HK-2 (cell line): ENCODE measurements around the gene SULF2.

Source experiments
- DNase-seq: peaks from one replicate; pipeline ENCODE4 v3.0.0-alpha.2; 2018; ENCODE audit not compliant: unreplicated experiment

Gene SULF2

GRCh38 chr20:47669152-47669425 lies 116.2 kb downstream of the SULF2 start:
- DNase-seq: no peak

GRCh38 chr20:47668313-47669151 lies 116.7 kb downstream of the SULF2 start:
- DNase-seq: no peak

- no peak for DNase-seq
Measured at GRCh38 chr20:47667531-47668312, 117.6 kb downstream of the SULF2 start.

- DNase-seq: no peak
Measured at GRCh38 chr20:47667086-47667485, 118.2 kb downstream of the SULF2 start.

GRCh38 chr20:47666304-47666703 lies 119.0 kb downstream of the SULF2 start:
- no peak for DNase-seq

GRCh38 chr20:47665221-47665991 lies 119.9 kb downstream of the SULF2 start:
- DNase-seq: no peak

- DNase-seq: no peak
Measured at GRCh38 chr20:47664744-47665143, 120.5 kb downstream of the SULF2 start.

- DNase-seq: no peak
Measured at GRCh38 chr20:47664068-47664437, 121.2 kb downstream of the SULF2 start.

- peak; percentile 94 for DNase-seq
Measured at GRCh38 chr20:47663354-47664067, 121.8 kb downstream of the SULF2 start.

GRCh38 chr20:47662483-47663353 lies 122.6 kb downstream of the SULF2 start:
- no peak for DNase-seq

GRCh38 chr20:47661714-47662113 lies 123.6 kb downstream of the SULF2 start:
- no peak for DNase-seq

GRCh38 chr20:47660983-47661700 lies 124.1 kb downstream of the SULF2 start:
- no peak for DNase-seq

- no peak for DNase-seq
Measured at GRCh38 chr20:47660602-47660905, 124.7 kb downstream of the SULF2 start.

GRCh38 chr20:47659904-47660601 lies 125.2 kb downstream of the SULF2 start:
- no peak for DNase-seq

- DNase-seq: no peak
Measured at GRCh38 chr20:47656318-47656717, 129.0 kb downstream of the SULF2 start.

GRCh38 chr20:47655635-47656034 lies 129.6 kb downstream of the SULF2 start:
- DNase-seq: no peak

GRCh38 chr20:47654370-47654769 lies 130.9 kb downstream of the SULF2 start:
- no peak for DNase-seq

- no peak for DNase-seq
Measured at GRCh38 chr20:47653869-47654268, 131.4 kb downstream of the SULF2 start.

GRCh38 chr20:47652794-47653193 lies 132.5 kb downstream of the SULF2 start:
- no peak for DNase-seq

- no peak for DNase-seq
Measured at GRCh38 chr20:47652301-47652700, 133.0 kb downstream of the SULF2 start.
